HG03457 (cell line): Measurements from ENCODE around the gene QKI.

Source experiments
- ATAC-seq: cut with Tn5 transposase; IDR thresholded peaks from one replicate; pipeline ENCODE4 v1.9.1; 2021; ENCODE audit warnings: moderate number of reproducible peaks; ENCODE audit not compliant: unreplicated experiment

The QKI gene

GRCh38 chr6:163527291-163527690 lies 112.8 kb downstream of the QKI start:
- no peak for ATAC-seq

DNA sequence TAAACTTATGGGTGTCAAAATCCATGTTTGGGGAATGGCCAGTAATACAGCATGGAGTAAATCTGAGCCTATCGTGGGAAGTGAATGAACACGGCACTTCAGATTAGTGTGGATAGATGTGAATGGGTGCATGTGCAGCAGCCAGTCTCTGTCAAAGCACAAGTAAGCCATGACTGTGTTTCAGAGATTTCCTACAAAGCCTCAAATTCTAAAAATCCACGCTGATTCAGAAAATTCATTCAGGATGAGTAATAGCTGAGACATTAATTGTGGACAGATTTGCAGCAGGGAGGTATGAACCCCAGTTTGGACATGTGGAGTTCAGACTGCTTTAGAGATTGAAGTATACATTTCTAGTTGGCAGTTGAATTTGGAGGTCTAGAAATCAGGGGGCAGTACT lies 115.1 kb downstream of the QKI start:
- ATAC-seq = no peak

DNA sequence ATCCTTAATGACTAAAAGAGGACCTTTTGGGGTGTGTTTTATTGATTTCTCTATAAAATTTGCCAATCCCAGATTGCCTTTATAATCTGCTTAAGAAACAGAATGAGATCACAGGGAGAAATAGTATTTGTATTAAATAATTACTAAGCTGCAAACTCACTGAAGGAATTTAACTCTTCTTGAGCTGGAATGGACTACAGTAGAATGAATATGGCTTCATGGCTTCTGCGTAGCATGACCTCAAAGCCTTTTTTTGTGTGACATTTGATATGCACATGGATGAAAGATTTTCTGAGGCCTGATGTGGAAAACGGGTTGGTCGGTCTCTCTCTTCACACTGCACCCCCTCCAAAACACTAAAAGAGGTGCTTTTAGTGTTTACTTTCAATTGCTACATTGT lies 115.9 kb downstream of the QKI start:
- ATAC-seq = no peak

DNA sequence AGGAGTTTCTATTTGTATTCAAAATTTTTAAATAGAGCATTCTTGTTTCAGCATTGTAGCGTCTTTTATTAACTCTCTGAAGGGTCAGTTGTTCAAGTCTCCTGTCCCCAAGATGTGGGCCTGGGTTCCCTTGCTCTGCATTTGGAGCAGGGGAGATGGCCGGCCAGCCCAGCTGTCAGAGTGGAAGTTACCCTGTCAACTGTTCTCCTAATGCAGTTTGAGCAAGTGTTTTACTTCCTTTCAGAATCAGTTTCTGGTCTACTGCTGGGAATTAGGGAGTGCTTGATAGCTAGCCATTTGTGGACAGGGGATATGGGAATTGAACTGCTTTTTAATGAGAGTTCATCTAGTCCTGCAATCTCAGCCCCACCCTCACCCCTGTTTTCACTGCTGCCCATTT lies 116.6 kb downstream of the QKI start:
- ATAC-seq = no peak

- ATAC-seq = no peak
Observed at GRCh38 chr6:163532526-163533078, 118.1 kb downstream of the QKI start.

- ATAC-seq = no peak
Observed at GRCh38 chr6:163533443-163533842, 118.9 kb downstream of the QKI start.

DNA sequence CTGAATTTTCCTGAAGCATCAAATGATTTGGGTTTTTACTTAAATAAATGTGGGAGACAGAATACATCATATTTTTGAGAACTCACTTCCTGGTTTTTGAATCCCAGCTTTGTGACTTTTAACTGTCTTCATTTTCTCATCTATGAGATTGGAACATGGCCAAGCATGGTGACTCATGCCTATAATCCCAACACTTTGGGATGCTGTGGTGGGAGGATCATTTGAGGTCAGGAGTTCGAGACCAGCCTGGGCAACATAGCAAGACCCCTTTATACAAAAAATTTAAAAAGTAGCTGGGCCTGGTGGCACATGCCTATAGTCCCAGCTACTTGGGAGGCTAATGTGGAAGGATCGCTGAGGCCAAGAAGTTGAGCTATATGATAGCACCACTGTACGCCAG lies 122.3 kb downstream of the QKI start:
- ATAC-seq = no peak

- no peak for ATAC-seq
Observed at GRCh38 chr6:163538331-163538730, 123.8 kb downstream of the QKI start.

DNA sequence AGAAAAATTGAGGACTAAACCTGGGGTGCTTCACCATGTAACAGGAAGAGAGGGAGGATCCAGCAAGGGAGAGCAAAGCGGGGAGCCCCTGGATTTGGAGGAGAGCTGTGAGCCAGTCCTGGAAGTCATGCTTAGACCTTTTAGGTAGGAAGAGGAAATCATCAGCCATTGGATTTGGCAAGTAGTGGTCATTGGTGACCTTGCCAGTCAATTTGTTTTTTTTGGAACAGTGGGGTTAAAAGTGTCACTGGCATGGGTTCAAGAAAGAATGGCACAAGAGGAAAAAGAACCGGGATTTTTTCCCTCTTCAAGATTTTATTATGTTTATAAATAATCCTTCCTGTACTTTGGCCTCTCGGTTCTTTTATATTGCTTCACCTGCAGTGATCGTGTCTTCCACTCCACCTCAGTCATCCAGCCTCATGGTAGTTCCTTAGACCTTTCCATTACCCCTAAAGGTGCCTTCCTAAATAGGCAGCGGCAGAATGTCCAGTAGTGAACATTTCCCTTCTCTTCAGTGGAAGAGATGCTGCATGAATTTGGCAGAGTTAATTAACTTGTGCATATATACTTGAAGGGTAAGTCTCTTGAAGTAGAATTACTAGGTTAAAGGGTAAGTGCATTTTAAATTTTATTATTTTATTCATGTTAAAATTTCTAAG lies 124.7 kb downstream of the QKI start:
- no peak for ATAC-seq

DNA sequence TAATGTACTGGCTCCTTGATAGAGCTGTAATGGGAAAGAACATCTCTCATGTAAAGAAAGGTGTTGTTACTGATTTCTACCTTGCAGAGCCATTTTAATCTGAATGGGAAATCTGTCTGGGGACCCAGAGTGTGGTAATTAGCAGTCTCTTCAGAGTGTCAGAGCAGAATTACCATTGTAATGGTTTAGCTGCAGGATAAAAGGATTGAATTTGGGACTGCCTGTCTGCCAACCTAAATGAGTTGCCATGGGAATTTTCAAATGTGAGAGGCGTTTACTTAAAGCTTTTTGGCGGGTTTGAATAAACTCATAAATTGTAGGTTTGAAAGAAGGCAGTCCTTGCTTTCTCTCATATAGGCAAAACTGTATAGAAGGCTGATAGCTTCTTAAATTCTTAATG lies 128.8 kb downstream of the QKI start:
- ATAC-seq = no peak

GRCh38 chr6:163545370-163545769 lies 130.9 kb downstream of the QKI start:
- ATAC-seq = no peak

GRCh38 chr6:163547287-163547686 lies 132.8 kb downstream of the QKI start:
- no peak for ATAC-seq

GRCh38 chr6:163548624-163549023 lies 134.1 kb downstream of the QKI start:
- ATAC-seq = no peak

DNA sequence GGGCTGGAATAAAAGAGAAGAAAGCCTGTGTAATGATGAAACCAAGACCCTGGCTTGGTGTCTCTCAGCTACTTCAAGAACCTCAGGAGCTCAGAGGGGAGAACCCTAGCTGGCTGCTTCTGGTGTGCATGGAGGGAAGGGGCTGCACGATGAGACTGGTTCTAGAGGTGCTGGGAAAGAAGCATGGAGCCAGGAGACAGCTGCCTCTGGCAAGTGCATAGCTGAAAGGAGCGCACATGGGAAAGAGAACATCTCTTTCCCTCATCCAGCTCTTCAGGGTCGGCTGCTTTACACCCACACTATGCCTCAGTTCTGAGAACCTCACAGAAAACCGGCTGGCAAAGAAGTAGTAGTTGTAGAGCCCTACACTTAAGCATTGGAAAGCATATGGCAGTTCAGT lies 139.5 kb downstream of the QKI start:
- ATAC-seq = no peak

GRCh38 chr6:163554663-163555062 lies 140.1 kb downstream of the QKI start:
- ATAC-seq = no peak

DNA sequence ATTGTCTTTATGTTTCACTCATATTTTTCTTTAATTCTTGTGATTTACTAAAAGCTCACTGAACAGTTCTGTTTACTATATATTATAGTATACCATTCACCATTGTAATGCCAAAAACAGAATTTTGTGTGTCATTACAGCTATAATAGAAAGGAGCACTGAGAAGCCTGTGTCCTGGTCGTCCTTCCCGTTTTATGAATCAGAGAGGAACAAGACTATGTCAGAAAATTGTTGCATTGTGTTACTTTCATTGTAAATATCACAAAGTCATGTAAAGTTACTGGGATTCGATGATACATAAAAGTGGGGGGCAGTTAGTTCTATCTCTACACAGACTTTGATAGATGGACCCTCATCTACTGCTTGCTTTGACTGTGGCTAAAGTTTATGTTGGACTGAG lies 145.1 kb downstream of the QKI start:
- no peak for ATAC-seq

GRCh38 chr6:163563318-163563717 lies 148.8 kb downstream of the QKI start:
- ATAC-seq = no peak

DNA sequence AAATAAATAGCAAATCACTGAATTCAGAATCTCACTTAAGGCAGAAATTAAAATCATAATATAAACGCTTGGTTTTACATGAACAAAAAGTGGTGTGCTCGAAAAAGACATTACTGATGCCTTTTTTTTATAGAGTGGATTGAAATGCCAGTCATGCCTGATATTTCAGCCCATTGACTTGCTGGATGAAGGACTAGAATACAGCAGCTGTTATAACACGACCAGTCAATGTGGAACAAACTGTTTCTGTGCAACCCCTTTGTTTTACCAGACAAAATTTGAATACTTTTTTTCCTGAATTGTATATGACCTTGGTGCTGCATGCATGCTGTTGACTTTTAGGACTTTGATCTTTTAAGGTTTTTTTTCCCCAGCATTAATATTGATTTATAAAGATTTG lies 150.0 kb downstream of the QKI start:
- no peak for ATAC-seq

DNA sequence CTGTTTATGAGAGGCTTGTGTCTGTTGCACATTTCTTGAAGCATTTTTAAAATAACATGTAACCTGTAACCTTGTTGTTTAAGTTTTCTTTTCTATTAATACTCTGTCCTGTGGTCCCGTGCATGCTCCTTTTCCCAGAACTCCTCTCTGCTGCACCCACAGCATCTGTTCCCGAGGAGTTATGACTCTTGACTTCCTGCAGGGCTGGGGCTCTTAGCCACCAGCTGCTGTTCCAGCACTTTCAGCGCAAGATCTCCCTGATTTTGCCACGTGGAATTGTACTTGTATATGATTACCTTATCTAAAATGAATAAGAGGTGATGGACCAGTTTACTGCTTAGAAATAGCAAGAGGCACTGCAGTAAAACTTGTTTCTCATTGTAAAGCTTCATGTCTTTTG lies 150.6 kb downstream of the QKI start:
- ATAC-seq = no peak

DNA sequence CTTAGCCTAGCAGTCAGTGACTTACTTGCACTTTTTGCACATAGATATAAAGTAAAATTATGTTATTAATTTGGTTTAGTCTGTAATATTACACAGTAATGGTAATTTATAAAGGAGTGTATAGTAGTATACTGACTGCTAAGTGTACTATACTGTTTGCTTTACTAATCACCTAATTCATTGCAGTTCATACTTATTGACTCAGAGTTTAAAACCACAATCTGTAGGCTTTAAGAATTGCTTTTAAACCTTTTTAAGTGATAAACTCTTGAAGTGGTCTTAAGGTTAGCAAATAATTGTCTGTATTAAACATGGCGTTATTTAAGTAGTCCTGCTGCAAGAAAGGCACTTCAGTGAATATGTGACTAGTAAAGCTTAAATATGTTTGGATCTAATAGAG lies 151.5 kb downstream of the QKI start:
- ATAC-seq = no peak

DNA sequence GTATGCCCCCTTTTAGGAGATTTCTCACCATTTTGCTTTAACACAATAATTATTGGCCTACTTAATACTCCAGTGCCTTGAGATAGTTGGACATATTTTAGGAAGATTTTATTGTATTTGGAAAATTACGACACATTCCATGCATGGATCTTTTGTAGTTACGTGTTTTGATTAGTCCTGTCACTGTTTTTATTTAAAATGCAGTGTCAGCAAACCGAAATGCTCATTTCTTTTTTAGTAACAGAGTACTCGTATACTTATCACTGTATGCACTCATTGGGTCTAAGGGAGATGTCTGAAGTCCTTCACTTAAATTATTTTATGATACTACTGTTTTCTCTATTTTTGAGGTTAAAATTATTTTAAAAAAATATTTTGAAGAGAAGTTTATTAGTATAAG lies 153.8 kb downstream of the QKI start:
- no peak for ATAC-seq

GRCh38 chr6:163570579-163571231 lies 156.2 kb downstream of the QKI start:
- no peak for ATAC-seq

DNA sequence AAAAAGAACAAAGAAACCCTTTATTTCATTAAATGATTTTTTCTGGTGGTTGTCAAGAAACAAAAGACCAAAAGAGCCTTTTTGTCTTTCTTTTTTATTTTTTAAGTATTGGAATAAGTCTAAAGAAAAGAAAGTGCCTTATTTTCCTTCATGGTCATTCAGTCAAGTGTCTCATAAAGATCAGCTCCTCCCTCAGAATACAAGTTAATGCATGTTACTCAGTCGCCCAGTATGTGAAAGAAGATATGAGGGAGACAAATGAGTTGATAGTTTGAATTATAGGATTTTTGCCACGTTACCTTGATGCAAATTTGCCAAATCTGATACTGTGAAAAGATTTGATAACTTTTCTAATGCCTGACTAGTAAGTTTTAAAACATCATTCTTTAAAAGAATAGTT lies 157.2 kb downstream of the QKI start:
- ATAC-seq = no peak
